Suppressor macrophage treated with lipopolysaccharide for 1 hour (primary cell): Measurements from ENCODE around the gene PDE8A.

Experiments
- DNase-seq, 3 donors: peaks; one replicate each; pipeline ENCODE4 v3.0.0-alpha.2; 2020 to 2022

PDE8A gene

GRCh38 chr15:84981711-84982300 lies at the start of gene PDE8A:
PDE8A (plus strand) TSS chr15:84981856; CDS start chr15:84982163, 307 bp downstream.
- peak in 2 of 3 donors; percentile 74 to 85 for DNase-seq

- no peak for DNase-seq
Observed at GRCh38 chr15:84934942-84935729, 46.5 kb upstream of the PDE8A start.

- peak; percentile 37 to 55 (median 39) for DNase-seq
Observed at GRCh38 chr15:84937144-84937543, 44.5 kb upstream of the PDE8A start.

GRCh38 chr15:84938726-84939125 lies 42.9 kb upstream of the PDE8A start:
- no peak for DNase-seq

DNA sequence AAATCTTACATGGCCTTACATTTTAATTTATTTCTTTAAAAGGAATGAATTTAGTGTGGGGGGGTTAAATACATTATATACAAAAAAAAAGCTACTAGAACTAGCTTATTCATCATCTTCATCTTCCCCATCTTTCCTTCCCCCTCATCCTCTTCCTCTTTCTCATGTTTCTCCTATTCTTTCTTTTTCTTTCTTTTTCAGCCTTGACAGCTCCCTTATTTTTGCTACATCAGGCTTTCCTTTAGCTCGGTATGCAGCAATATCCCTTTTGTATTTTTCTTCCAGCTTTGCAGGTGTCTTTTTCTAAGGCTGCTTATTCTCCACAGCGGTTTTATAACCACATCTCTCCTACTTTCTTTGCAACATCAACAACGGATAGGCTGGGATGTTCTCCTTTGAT lies 41.3 kb upstream of the PDE8A start:
- DNase-seq = no peak

DNA sequence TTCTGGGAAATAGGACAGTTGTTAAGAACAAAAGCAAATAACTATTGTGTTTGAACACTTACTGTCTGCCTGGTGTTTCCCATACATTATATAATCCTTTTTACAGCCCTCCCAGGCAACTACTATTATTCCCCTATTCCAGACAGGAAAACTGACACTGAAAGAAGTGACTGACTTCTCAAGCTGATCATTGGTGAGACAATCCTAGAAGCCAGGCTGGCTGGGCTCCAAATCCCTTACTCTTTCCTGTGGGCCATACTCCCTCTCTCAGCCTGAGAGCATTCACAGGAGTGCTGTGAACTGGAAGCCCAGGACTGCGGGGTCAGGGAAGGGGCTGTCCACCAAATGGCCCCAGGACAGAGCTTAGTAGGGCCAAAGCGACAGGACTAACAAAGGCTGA lies 39.2 kb upstream of the PDE8A start:
- DNase-seq = no peak

GRCh38 chr15:84944311-84944710 lies 37.3 kb upstream of the PDE8A start:
- DNase-seq = no peak

GRCh38 chr15:84944861-84945260 lies 36.8 kb upstream of the PDE8A start:
- no peak for DNase-seq

DNA sequence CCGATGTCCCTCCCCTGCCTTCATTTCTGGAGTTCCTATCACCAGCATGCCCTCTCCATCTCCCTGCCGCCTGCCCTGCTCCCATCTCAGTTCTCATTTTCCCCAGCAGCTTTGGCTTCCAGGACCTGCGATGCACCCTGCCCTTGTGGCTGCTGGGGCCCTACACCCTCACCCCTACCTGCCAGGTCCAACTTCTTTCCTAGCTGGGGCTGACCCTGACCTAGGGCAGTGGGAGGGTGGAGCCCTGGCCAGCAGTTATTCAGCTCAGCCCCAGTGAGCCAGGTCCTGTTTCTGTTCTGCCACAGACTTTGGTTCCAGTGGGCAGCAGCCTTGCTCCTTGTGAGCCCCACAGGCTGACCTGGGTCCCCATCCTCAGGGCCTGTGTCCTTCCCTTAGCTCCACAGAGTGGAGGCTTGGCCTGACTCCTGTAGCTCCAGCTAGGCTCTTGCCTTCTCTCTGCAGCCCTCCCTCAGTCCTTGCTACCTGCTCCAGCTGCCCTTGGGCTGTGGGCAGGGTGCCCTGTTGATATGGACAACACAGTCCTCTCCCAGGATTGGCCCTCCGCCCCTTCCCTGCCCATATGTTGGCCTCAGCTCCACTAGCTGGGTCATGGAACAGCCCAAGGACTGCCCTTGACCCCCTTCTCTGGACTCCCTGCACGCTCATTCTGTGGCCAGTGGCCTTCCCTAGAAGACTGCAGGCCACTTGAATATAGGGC lies 34.7 kb upstream of the PDE8A start:
- no peak for DNase-seq

- DNase-seq = peak; percentile 89 to 94 (median 90)
Observed at GRCh38 chr15:84947947-84948830, 33.5 kb upstream of the PDE8A start.

DNA sequence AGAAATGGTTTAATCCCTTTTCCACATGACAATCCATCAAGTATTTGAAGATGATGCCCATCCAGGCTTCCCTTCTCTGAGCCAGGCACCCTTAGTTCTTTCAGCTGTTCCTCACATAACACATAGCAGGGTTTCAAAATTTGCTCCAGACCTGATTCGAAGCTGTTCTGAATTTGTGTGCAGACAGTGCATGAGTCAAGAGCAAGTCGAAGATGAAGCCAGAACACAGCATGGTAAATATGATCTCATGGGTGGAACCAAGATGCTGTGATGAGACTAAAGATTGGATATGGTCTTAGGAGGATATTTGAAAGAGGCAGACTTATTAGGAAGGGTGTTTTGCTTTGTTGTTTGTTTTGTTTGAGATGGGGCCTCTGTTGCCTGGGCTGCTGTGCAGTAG lies 32.6 kb upstream of the PDE8A start:
- peak in 1 of 3 donors; percentile 23 for DNase-seq

GRCh38 chr15:84949845-84950569 lies 31.6 kb upstream of the PDE8A start:
- DNase-seq = no peak

GRCh38 chr15:84950570-84951111 lies 31.0 kb upstream of the PDE8A start:
- no peak for DNase-seq

GRCh38 chr15:84951736-84952135 lies 29.9 kb upstream of the PDE8A start:
- DNase-seq = no peak

DNA sequence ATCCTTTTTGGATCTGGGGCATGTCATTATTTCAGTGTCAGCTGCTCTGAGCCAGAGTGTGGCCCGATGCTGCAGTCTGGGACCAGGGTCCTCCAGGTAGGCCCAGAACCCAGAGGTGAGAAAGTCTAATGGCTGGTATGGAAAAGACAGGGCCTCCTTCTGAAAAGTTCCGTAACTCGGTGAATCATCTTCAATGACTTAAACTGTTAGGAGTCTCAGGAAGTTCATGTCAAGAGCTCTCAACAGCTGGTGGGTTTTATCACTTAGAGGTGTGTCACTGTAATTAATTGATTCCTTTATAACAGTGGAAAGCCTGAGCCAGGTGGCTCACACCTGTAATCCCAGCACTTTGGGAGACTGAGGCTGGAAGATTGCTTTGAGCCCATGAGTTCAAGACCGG lies 28.5 kb upstream of the PDE8A start:
- no peak for DNase-seq

DNA sequence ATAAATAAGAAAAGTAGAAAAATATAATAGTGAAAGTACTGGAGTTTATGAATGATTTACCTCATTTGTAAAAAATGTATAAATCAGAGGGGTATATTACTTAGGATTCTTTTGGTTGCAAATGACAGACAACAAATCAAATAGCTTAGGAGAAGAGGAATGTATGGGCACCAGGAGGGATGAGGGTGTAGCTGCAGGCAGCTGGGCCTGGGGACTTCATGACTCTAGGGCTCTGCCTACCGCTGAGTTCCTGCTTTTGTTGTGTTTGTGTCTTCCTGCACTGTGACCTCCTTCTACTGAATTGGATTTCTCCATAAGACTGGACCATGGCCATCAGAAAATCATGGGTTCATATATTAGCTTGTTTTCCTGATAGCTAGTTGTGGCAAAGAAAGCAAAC lies 27.9 kb upstream of the PDE8A start:
- no peak for DNase-seq

- peak; percentile 75 to 82 (median 79) for DNase-seq
Observed at GRCh38 chr15:84955089-84955848, 26.4 kb upstream of the PDE8A start.

DNA sequence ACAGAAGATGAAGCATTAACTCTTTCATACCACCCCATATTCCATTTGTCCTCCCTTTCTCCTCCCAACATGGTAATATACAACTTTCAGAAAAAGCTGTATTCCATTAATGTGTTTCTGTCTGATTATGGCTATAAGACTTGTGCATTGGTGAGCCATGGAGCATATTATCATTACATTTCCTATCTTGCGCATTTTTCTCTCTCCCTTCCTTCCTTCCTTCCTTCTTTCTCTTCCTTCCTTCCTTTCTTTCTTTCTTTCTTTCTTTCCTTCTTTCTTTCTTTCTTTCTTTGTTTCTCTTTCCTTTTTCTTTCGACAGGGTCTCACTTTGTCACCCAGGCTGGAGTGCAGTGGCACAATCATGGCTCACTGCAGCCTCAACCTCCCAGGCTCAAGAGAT lies 25.5 kb upstream of the PDE8A start:
- DNase-seq = no peak

- no peak for DNase-seq
Observed at GRCh38 chr15:84960391-84961113, 21.1 kb upstream of the PDE8A start.

- DNase-seq = no peak
Observed at GRCh38 chr15:84961114-84961452, 20.6 kb upstream of the PDE8A start.

DNA sequence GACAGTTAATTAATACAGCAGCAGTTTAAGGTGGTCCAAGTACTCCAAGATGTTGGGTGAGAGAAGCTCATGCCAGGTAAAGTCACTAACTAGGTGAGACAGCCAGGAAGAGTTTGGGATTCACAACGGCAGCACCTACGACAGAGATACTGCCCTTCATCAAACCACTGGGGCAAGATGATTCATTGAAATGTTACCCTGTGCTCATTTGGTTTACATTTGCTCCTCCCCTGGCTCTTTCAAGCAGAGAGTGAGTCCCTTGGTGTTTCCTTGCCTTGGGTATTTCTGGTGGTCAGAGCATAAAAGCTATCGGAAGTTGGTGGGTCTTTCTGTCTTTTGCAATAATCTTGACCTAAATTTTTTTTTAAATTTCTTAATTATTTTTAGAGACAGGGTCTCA lies 19.9 kb upstream of the PDE8A start:
- no peak for DNase-seq
